HCT116 (cell line): Measurements from ENCODE around the gene ATXN2.

Source experiments
- EZH2 ChIP-seq: fragments of 200-600 bp; sonication (generic); IDR thresholded peaks from 2 replicates; pipeline ENCODE4 v1.6.1; 2017; ENCODE audit warnings: antibody characterized with exemption, mixed run types
- POLR2A ChIP-seq: IDR thresholded peaks from 2 replicates; pipeline ENCODE4 v1.7.0; 2011; ENCODE audit warnings: borderline replicate concordance; ENCODE audit not compliant: insufficient read depth, insufficient read length; ENCODE audit errors: extremely low read depth

DNA sequence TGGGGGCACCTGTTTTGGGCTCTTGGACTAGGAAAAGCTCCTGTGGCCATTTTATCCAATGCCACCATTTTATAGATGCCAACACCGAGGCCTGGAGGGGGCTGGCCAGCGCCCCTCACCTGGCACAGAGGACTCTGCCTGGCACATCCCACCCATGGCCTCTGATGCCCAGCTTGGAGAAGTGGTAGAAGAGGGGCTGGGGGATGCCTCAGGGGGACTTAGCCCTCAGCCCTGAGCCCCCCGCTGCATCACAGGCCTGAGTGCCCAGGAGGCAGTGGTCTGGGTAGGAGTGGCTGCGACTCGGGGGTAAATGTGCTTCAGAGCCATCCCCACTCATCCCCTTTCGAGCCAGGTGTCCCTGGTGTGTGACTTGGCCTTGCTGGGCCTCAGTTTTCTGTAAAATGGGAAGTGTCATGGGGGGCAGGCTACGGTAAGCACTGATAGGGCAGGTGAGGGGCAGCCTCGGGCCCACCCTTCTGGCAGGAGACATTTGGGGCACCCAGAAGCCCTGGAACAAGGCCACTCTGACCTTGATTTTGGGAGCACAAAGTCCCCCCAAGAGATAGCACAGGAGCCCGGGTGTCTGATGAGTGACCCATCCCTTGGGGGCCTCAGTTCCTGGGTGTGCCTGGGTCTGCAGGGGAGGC, 170.9 kb downstream of the ATXN2 start:
- TF ChIP-seq EZH2 (no peak), POLR2A (no peak)
